Measurements from ENCODE around the gene MYO9B.

Gene MYO9B

GRCh38 chr19:17256130-17256529, 180.6 kb downstream of the MYO9B start:
- no peak for TF ChIP-seq CTCF (IDR thresholded peaks at IDR 0.05; ENCODE audit: poor library complexity, severe bottlenecking)
- H3K27me3 ChIP-seq (ENCODE audit: insufficient read depth, poor library complexity, severe bottlenecking) = no peaks in the 10 kb centered on the region
- H3K27ac ChIP-seq (ENCODE audit: poor library complexity, severe bottlenecking) = no peak overlapping the region
- DNase-seq (ENCODE audit: low spot score) (no peak), ATAC-seq (ENCODE audit: low read depth) (no peak)
- no peaks in the 10 kb centered on the region for H3K4me1 ChIP-seq (ENCODE audit: insufficient read depth, poor library complexity, severe bottlenecking)
- no peak overlapping the region for H3K4me3 ChIP-seq (ENCODE audit: severe bottlenecking)
- H3K36me3 ChIP-seq (ENCODE audit: low read depth) = no peaks in the 10 kb centered on the region
- no peaks in the 10 kb centered on the region for H3K9me3 ChIP-seq (ENCODE audit: severe bottlenecking)

DNA sequence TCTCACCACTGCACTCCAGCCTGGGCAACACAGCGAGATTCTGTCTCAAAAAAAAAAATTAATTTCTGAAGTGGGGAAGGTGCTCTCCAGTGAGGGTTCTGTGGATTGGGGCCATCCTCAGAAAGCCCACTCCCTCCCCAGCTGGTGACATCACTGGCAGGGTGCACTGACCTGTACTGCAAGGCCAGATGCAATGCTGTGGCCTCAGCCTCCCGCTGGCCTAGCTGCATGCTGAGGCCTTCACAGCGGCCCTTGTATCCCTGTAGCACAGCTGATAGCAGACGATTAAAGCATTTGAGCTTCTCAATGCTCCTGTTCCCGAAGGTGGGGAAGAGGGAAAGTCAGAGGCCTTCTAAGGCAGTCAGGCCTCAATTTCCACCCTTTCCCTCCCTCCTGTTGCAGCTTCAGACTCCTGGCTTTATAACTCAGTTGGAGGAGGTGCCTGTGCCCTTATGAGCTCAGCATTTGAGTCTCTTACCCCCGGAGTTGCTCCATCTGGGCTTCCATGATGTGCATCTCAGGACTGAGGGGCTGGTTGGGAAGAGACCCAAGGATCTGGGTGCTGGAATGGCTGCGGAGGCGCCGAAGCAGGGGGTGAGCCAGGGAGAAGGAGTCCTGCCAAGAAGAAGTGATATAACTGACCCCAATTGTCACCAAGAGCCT, 183.7 kb downstream of the MYO9B start:
- Histone ChIP-seq H3K27ac (ENCODE audit: poor library complexity, severe bottlenecking) (no peak overlapping the region), H3K9me3 (ENCODE audit: severe bottlenecking) (no peaks in the 10 kb centered on the region), H3K36me3 (ENCODE audit: low read depth) (no peaks in the 10 kb centered on the region), H3K27me3 (ENCODE audit: insufficient read depth, poor library complexity, severe bottlenecking) (no peaks in the 10 kb centered on the region), H3K4me1 (ENCODE audit: insufficient read depth, poor library complexity, severe bottlenecking) (no peaks in the 10 kb centered on the region), H3K4me3 (ENCODE audit: severe bottlenecking) (no peak overlapping the region)
- ATAC-seq (ENCODE audit: low read depth) = no peak
- no peak for DNase-seq (ENCODE audit: low spot score)
- TF ChIP-seq CTCF (IDR thresholded peaks at IDR 0.05; ENCODE audit: poor library complexity, severe bottlenecking) = no peak

- H3K27ac ChIP-seq (ENCODE audit: poor library complexity, severe bottlenecking) = no peak overlapping the region
- no peaks in the 10 kb centered on the region for H3K27me3 ChIP-seq (ENCODE audit: insufficient read depth, poor library complexity, severe bottlenecking)
- TF ChIP-seq CTCF (IDR thresholded peaks at IDR 0.05; ENCODE audit: poor library complexity, severe bottlenecking) = no peak
- DNase-seq (ENCODE audit: low spot score) (no peak), ATAC-seq (ENCODE audit: low read depth) (no peak)
- no peak overlapping the region for H3K4me3 ChIP-seq (ENCODE audit: severe bottlenecking)
- no peaks in the 10 kb centered on the region for H3K9me3 ChIP-seq (ENCODE audit: severe bottlenecking)
- H3K4me1 ChIP-seq (ENCODE audit: insufficient read depth, poor library complexity, severe bottlenecking) = no peaks in the 10 kb centered on the region
- H3K36me3 ChIP-seq (ENCODE audit: low read depth) = no peaks in the 10 kb centered on the region
These were observed 184.4 kb downstream of the MYO9B start for GRCh38 chr19:17259934-17260333.

- no peaks in the 10 kb centered on the region for H3K4me1 ChIP-seq (ENCODE audit: insufficient read depth, poor library complexity, severe bottlenecking)
- no peaks in the 10 kb centered on the region for H3K36me3 ChIP-seq (ENCODE audit: low read depth)
- no peak for DNase-seq (ENCODE audit: low spot score)
- no peak overlapping the region for H3K27ac ChIP-seq (ENCODE audit: poor library complexity, severe bottlenecking)
- no peak overlapping the region for H3K4me3 ChIP-seq (ENCODE audit: severe bottlenecking)
- peak; percentile 97 for ATAC-seq (ENCODE audit: low read depth)
- no peaks in the 10 kb centered on the region for H3K27me3 ChIP-seq (ENCODE audit: insufficient read depth, poor library complexity, severe bottlenecking)
- no peaks in the 10 kb centered on the region for H3K9me3 ChIP-seq (ENCODE audit: severe bottlenecking)
- peak; percentile 95 for TF ChIP-seq CTCF (IDR thresholded peaks at IDR 0.05; ENCODE audit: poor library complexity, severe bottlenecking)
These were observed 185.3 kb downstream of the MYO9B start for GRCh38 chr19:17260842-17261325.

- H3K4me1 ChIP-seq (ENCODE audit: insufficient read depth, poor library complexity, severe bottlenecking) = no peaks in the 10 kb centered on the region
- no peak for DNase-seq (ENCODE audit: low spot score)
- no peak for TF ChIP-seq CTCF (IDR thresholded peaks at IDR 0.05; ENCODE audit: poor library complexity, severe bottlenecking)
- H3K36me3 ChIP-seq (ENCODE audit: low read depth) = no peaks in the 10 kb centered on the region
- ATAC-seq (ENCODE audit: low read depth) = no peak
- no peaks in the 10 kb centered on the region for H3K27me3 ChIP-seq (ENCODE audit: insufficient read depth, poor library complexity, severe bottlenecking)
- H3K4me3 ChIP-seq (ENCODE audit: severe bottlenecking) = no peak overlapping the region
- H3K9me3 ChIP-seq (ENCODE audit: severe bottlenecking) = no peaks in the 10 kb centered on the region
- no peak overlapping the region for H3K27ac ChIP-seq (ENCODE audit: poor library complexity, severe bottlenecking)
These were observed 187.0 kb downstream of the MYO9B start for GRCh38 chr19:17262557-17262956.

All from RWPE2 (cell line).